CD4-positive, alpha-beta T cell (primary cell): ENCODE measurements around the gene MAP2K7. TPM values are rescaled to one million over a fixed set of nuclear protein-coding genes. Genes with fewer than 3 reads are reported as not detected.

Experiments
- ATAC-seq: fragments of 200-7000 bp; cut with Tn5 transposase; one replicate; pipeline ENCODE4 v1.10.0; 2022; ENCODE audit warnings: mild to moderate bottlenecking; ENCODE audit not compliant: poor library complexity
- CTCF ChIA-PET: fragments of 350-600 bp; sonication (Branson Sonifier 250); formaldehyde crosslinking; loops from one replicate; lab custom pipeline; 2021; ENCODE audit warnings: antibody characterized with exemption, inconsistent platforms; lab: Charles Lee
- POLR2A ChIA-PET: fragments of 350-600 bp; sonication (Branson Sonifier 250); formaldehyde crosslinking; loops from one replicate; lab custom pipeline; 2021; ENCODE audit warnings: antibody characterized with exemption, inconsistent platforms; lab: Charles Lee
- DNase-seq, 14 experiments: peaks; one replicate each; pipeline ENCODE4 v3.0.0-alpha.2; 2013 to 2020; ENCODE audit warnings: mixed read lengths in 2 of 14
- H3K27ac ChIP-seq, 2 donors: one replicate each; pipeline versions ENCODE4 v1.5.1 to v1.7.0; 2013; ENCODE audit warnings: low read length in 2 of 2, low read depth in 1 of 2, mild to moderate bottlenecking in 1 of 2
- H3K27me3 ChIP-seq, 2 experiments: 1 replicate in 1 of 2; 2 replicates in 1 of 2; pipeline versions ENCODE4 v1.6.1 to v1.7.0; 2013; ENCODE audit warnings: low read length in 2 of 2, control low read depth in 1 of 2, mild to moderate bottlenecking in 1 of 2, moderate library complexity in 1 of 2; ENCODE audit not compliant: insufficient read depth in 2 of 2, control insufficient read depth in 1 of 2
- H3K36me3 ChIP-seq: one replicate; pipeline ENCODE4 v1.6.1; 2013; ENCODE audit warnings: low read length, control low read depth; ENCODE audit not compliant: insufficient read depth
- H3K4me1 ChIP-seq: one replicate; pipeline ENCODE4 v1.6.1; 2013; ENCODE audit warnings: low read length, control low read depth; ENCODE audit not compliant: insufficient read depth
- H3K4me3 ChIP-seq: one replicate; pipeline ENCODE4 v1.5.1; 2013; ENCODE audit warnings: mild to moderate bottlenecking, low read length, moderate library complexity
- H3K9me3 ChIP-seq, 2 experiments: 1 replicate in 1 of 2; 2 replicates in 1 of 2; pipeline versions ENCODE4 v1.6.1 to v1.7.0; 2013; ENCODE audit warnings: low read length in 2 of 2, mild to moderate bottlenecking in 2 of 2, control low read depth in 1 of 2, moderate library complexity in 1 of 2; ENCODE audit not compliant: control insufficient read depth in 1 of 2, insufficient read depth in 1 of 2
- H3K27ac Mint-ChIP-seq: one replicate; pipeline ENCODE4 v1.8.0; 2020; ENCODE audit warnings: mixed read lengths
- H3K27me3 Mint-ChIP-seq: one replicate; pipeline ENCODE4 v1.8.0; 2021; ENCODE audit warnings: mixed read lengths
- H3K36me3 Mint-ChIP-seq: one replicate; pipeline ENCODE4 v1.8.0; 2021; ENCODE audit warnings: low read depth, mixed read lengths
- H3K4me1 Mint-ChIP-seq: one replicate; pipeline ENCODE4 v1.8.0; 2021; ENCODE audit warnings: low read depth, mixed read lengths
- H3K4me3 Mint-ChIP-seq: one replicate; pipeline ENCODE4 v1.8.0; 2020; ENCODE audit warnings: mild to moderate bottlenecking, mixed read lengths
- H3K9me3 Mint-ChIP-seq: one replicate; pipeline ENCODE4 v1.8.0; 2020; ENCODE audit warnings: mixed read lengths
- CTCF ChIP-seq: fragments of 200-600 bp; IDR thresholded peaks from one replicate; pipeline ENCODE4 v1.8.0; 2022; ENCODE audit warnings: antibody characterized with exemption, mild to moderate bottlenecking
- intact Hi-C, 2 experiments: fragments of 100-400 bp; cut with DNase I in 1 of 2; cut with micrococcal nuclease in 1 of 2; formaldehyde crosslinking; loops; one replicate each; pipeline versions ENCODE4 v1.15.1 to v1.9.0; 2023 to 2025; cut with DNase I, micrococcal nuclease
- total RNA-seq, 174 experiments: library from RNA in 2 of 174; stranded (reverse) in 2 of 174; gene quantifications; one replicate each; pipeline ENCODE4 v1.2.3 and lab custom pipeline; 2021 to 2026

Gene MAP2K7
- total RNA-seq, 2 experiments from 2014 or later = 81.7 to 82.3 TPM

- Histone ChIP-seq H3K27ac (no peak overlapping the region), H3K4me3 (no peak overlapping the region), H3K36me3 (no peaks in the 10 kb centered on the region), H3K9me3 (peaks cover 0 to 43% of the 10 kb centered on the region in 2 experiments), H3K27me3 (peaks cover 22 to 27% of the 10 kb centered on the region in 2 experiments), H3K4me1 (peaks cover 55% of the 10 kb centered on the region)
- POLR2A ChIA-PET = no interaction called here
- no peaks in the 10 kb centered on the region for H3K9me3 Mint-ChIP-seq
- H3K27ac Mint-ChIP-seq = no peak overlapping the region
- no peaks in the 10 kb centered on the region for H3K36me3 Mint-ChIP-seq
- peak overlapping the region; percentile 65 for H3K4me3 Mint-ChIP-seq
- H3K4me1 Mint-ChIP-seq = peaks cover 32% of the 10 kb centered on the region
- H3K27me3 Mint-ChIP-seq = peaks cover 34% of the 10 kb centered on the region
- CTCF ChIA-PET = no interaction called here
- no peak for TF ChIP-seq CTCF
- ATAC-seq = no peak
- peak in 1 of 14 experiments; percentile 46 for DNase-seq
- intact Hi-C loops = loop anchor here in 1 of 2 experiments (2.0 kb wide), 1 partner anchor 29 kb away; the partner anchor contains the start of gene MAP2K7
These were observed 30.2 kb upstream of the MAP2K7 start for GRCh38 chr19:7873304-7874075.

DNA sequence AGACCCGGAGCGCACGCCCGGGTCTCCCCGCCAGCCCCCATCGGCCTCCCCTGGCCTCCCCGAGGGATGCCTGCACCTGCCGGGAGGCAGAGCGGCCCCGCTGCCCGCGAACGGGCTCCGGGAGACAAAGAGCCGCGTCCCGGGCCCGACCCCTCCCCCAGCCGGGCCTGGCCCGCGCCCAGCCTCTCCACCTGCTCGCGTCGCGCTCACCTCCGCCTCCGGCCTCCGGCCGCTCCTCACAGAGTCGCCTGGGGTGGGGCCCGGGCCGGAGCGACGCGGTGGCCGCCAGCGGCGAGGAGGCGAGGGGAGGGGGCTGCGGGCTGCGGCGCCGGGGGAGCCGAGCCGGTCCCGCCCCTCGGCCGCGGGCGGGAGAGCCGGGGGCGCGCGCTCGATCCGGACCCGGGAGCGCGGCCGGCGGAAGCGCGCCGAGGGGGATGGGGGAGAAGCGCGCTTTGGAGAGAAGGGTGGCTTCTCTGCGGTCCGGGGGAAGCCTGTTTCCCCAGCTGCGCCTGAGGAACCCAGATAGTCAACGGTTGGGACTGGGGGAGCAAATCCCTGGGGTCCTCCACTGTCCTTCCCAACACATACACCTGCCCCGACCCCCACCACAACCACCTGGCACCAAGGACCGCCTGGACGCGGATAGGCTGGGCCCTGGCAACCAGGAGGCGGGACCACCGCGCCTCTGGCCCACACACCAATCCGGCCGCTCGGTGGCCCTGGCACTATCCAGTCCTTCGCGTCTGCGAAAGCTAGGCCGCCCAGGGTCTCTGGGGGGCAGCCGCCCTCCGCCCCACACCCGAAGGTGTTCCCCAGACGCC, 29.4 kb upstream of the MAP2K7 start, which contains the start of gene PRR36:
PRR36 (minus strand) TSS at position 315 of the 821 bp plus-strand sequence. CDS start 701 bp downstream, outside the sequence.
- ATAC-seq = no peak
- Mint-ChIP-seq H3K4me1 (peaks cover 27% of the 10 kb centered on the region), H3K27me3 (peaks cover 34% of the 10 kb centered on the region), H3K9me3 (no peaks in the 10 kb centered on the region), H3K27ac (no peak within 1 kb of the TSS), H3K36me3 (no peaks in the 10 kb centered on the region), H3K4me3 (peak within 1 kb of the TSS; percentile 65)
- peak in 4 of 14 experiments; percentile 26 to 41 (median 35) for DNase-seq
- Histone ChIP-seq H3K27me3 (peaks cover 22 to 27% of the 10 kb centered on the region in 2 experiments), H3K4me1 (peaks cover 49% of the 10 kb centered on the region), H3K36me3 (no peaks in the 10 kb centered on the region), H3K9me3 (peaks cover 0 to 43% of the 10 kb centered on the region in 2 experiments), H3K27ac (no peak within 1 kb of the TSS), H3K4me3 (peak within 1 kb of the TSS; percentile 38)
- ChIA-PET CTCF (interaction anchor here (1.4 kb wide), 1 partner anchor 29 kb away, joined by 3 read pairs; the partner anchor contains the start of gene MAP2K7), POLR2A (interaction anchor here (1.2 kb wide), 1 partner anchor 45 kb away, joined by 4 read pairs; the partner anchor contains the start of gene SNAPC2)
- intact Hi-C loops = no loop called here
- TF ChIP-seq CTCF = no peak

DNA sequence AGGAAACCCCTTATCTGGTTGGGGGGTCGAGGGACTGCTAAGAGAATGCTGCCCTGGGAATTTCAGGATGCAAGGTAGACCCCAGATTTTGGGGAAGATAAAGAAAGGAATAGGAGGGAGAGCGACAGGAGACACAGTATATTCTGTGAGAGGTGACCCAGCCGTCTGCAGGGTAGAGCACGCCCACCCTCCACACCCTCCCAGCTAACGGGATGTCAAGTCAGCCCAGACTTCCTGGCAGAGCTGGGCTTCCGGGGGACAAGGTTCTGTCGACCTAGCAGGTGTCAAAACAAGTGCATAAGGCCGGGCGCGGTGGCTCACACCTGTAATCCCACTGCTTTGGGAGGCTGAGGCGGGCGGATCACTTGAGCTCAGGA, 28.8 kb upstream of the MAP2K7 start:
- ChIA-PET CTCF (interaction anchor here (1.4 kb wide), 1 partner anchor 29 kb away, joined by 3 read pairs; the partner anchor contains the start of gene MAP2K7), POLR2A (interaction anchor here (0.6 to 1.2 kb wide), 2 partner anchors 45 to 298 kb away, joined by 3 to 4 read pairs; partner anchors contain the start of gene SNAPC2)
- H3K36me3 ChIP-seq = no peaks in the 10 kb centered on the region
- intact Hi-C loops = no loop called here
- no peak for TF ChIP-seq CTCF
- peaks cover 0 to 43% of the 10 kb centered on the region in 2 experiments for H3K9me3 ChIP-seq
- Mint-ChIP-seq H3K4me3 (peak overlapping the region; percentile 38), H3K27me3 (peaks cover 34% of the 10 kb centered on the region), H3K27ac (no peak overlapping the region), H3K36me3 (no peaks in the 10 kb centered on the region), H3K9me3 (no peaks in the 10 kb centered on the region), H3K4me1 (peaks cover 26% of the 10 kb centered on the region)
- peaks cover 22 to 27% of the 10 kb centered on the region in 2 experiments for H3K27me3 ChIP-seq
- peak in 1 of 14 experiments; percentile 21 for DNase-seq
- H3K4me3 ChIP-seq = peak overlapping the region; percentile 38
- peaks cover 43% of the 10 kb centered on the region for H3K4me1 ChIP-seq
- no peak for ATAC-seq
- H3K27ac ChIP-seq = no peak overlapping the region
